ENCODE results near the gene GREM1.

GREM1 gene

GRCh38 chr15:32736701-32737061 is 18.9 kb downstream of the GREM1 start:
- H3K27ac Mint-ChIP-seq: no peak overlapping the region
- peaks cover 3% of the 10 kb centered on the region for H3K9me3 Mint-ChIP-seq
- no peaks in the 10 kb centered on the region for H3K36me3 Mint-ChIP-seq
- H3K4me3 Mint-ChIP-seq: no peak overlapping the region
- no peak for DNase-seq (ENCODE audit: low spot score in 2 of 2)
- ATAC-seq: no peak
- no peaks in the 10 kb centered on the region for H3K4me1 Mint-ChIP-seq

- Mint-ChIP-seq H3K27ac (no peak overlapping the region), H3K36me3 (no peaks in the 10 kb centered on the region), H3K4me1 (no peaks in the 10 kb centered on the region), H3K4me3 (no peak overlapping the region), H3K9me3 (peaks cover 3% of the 10 kb centered on the region)
- ATAC-seq (no peak), DNase-seq (ENCODE audit: low spot score in 2 of 2) (no peak)
Measured at GRCh38 chr15:32737304-32737703, 19.5 kb downstream of the GREM1 start.

GRCh38 chr15:32738666-32739065 is 20.9 kb downstream of the GREM1 start:
- H3K9me3 Mint-ChIP-seq: peaks cover 3% of the 10 kb centered on the region
- ATAC-seq: no peak
- no peaks in the 10 kb centered on the region for H3K36me3 Mint-ChIP-seq

GRCh38 chr15:32739522-32740063 is 21.8 kb downstream of the GREM1 start:
- Mint-ChIP-seq H3K9me3 (peaks cover 3% of the 10 kb centered on the region), H3K4me3 (no peak overlapping the region), H3K36me3 (no peaks in the 10 kb centered on the region), H3K27ac (no peak overlapping the region), H3K4me1 (no peaks in the 10 kb centered on the region)
- no peak for ATAC-seq
- no peak for DNase-seq (ENCODE audit: low spot score in 2 of 2)

More at GRCh38 chr15:32738666-32739065, 20.9 kb downstream of the GREM1 start:
- Mint-ChIP-seq H3K4me3 (no peak overlapping the region), H3K27ac (no peak overlapping the region), H3K4me1 (no peaks in the 10 kb centered on the region)
- no peak for DNase-seq (ENCODE audit: low spot score in 2 of 2)

- H3K36me3 Mint-ChIP-seq: no peaks in the 10 kb centered on the region
- H3K4me1 Mint-ChIP-seq: no peaks in the 10 kb centered on the region
- ATAC-seq (no peak), DNase-seq (ENCODE audit: low spot score in 2 of 2) (no peak)
- no peak overlapping the region for H3K4me3 Mint-ChIP-seq
- peaks cover 3% of the 10 kb centered on the region for H3K9me3 Mint-ChIP-seq
- no peak overlapping the region for H3K27ac Mint-ChIP-seq
Measured at GRCh38 chr15:32743411-32744140, 25.8 kb downstream of the GREM1 start.

- Mint-ChIP-seq H3K4me1 (no peaks in the 10 kb centered on the region), H3K4me3 (no peak overlapping the region), H3K9me3 (no peaks in the 10 kb centered on the region), H3K27ac (no peak overlapping the region), H3K36me3 (no peaks in the 10 kb centered on the region)
- DNase-seq (ENCODE audit: low spot score in 2 of 2): no peak
- no peak for ATAC-seq
Measured at GRCh38 chr15:32746116-32746857, 28.5 kb downstream of the GREM1 start.

GRCh38 chr15:32747921-32748342 is 30.1 kb downstream of the GREM1 start:
- Mint-ChIP-seq H3K27ac (no peak overlapping the region), H3K36me3 (no peaks in the 10 kb centered on the region), H3K4me3 (no peak overlapping the region), H3K4me1 (no peaks in the 10 kb centered on the region), H3K9me3 (no peaks in the 10 kb centered on the region)
- no peak for ATAC-seq
- no peak for DNase-seq (ENCODE audit: low spot score in 2 of 2)

- no peaks in the 10 kb centered on the region for H3K9me3 Mint-ChIP-seq
- DNase-seq (ENCODE audit: low spot score in 2 of 2): no peak
- ATAC-seq: no peak
- H3K4me3 Mint-ChIP-seq: no peak overlapping the region
- H3K27ac Mint-ChIP-seq: no peak overlapping the region
- H3K4me1 Mint-ChIP-seq: no peaks in the 10 kb centered on the region
- no peaks in the 10 kb centered on the region for H3K36me3 Mint-ChIP-seq
Measured at GRCh38 chr15:32750979-32751378, 33.2 kb downstream of the GREM1 start.

GRCh38 chr15:32757426-32757825 is 39.6 kb downstream of the GREM1 start:
- no peak for ATAC-seq
- no peaks in the 10 kb centered on the region for H3K36me3 Mint-ChIP-seq
- H3K4me1 Mint-ChIP-seq: no peaks in the 10 kb centered on the region
- DNase-seq (ENCODE audit: low spot score in 2 of 2): no peak
- H3K9me3 Mint-ChIP-seq: peaks cover 2% of the 10 kb centered on the region
- H3K4me3 Mint-ChIP-seq: no peak overlapping the region
- no peak overlapping the region for H3K27ac Mint-ChIP-seq

GRCh38 chr15:32763295-32763694 is 45.5 kb downstream of the GREM1 start:
- no peak overlapping the region for H3K27ac Mint-ChIP-seq
- H3K9me3 Mint-ChIP-seq: no peaks in the 10 kb centered on the region
- no peaks in the 10 kb centered on the region for H3K36me3 Mint-ChIP-seq
- ATAC-seq: no peak
- no peaks in the 10 kb centered on the region for H3K4me1 Mint-ChIP-seq
- no peak for DNase-seq (ENCODE audit: low spot score in 2 of 2)
- no peak overlapping the region for H3K4me3 Mint-ChIP-seq

GRCh38 chr15:32765236-32765635 is 47.4 kb downstream of the GREM1 start:
- Mint-ChIP-seq H3K9me3 (no peaks in the 10 kb centered on the region), H3K36me3 (no peaks in the 10 kb centered on the region), H3K4me1 (no peaks in the 10 kb centered on the region), H3K27ac (no peak overlapping the region), H3K4me3 (no peak overlapping the region)
- ATAC-seq (no peak), DNase-seq (ENCODE audit: low spot score in 2 of 2) (no peak)

- Mint-ChIP-seq H3K27ac (no peak overlapping the region), H3K36me3 (no peaks in the 10 kb centered on the region), H3K4me1 (no peaks in the 10 kb centered on the region), H3K4me3 (no peak overlapping the region), H3K9me3 (no peaks in the 10 kb centered on the region)
- no peak for ATAC-seq
- DNase-seq (ENCODE audit: low spot score in 2 of 2): no peak
Measured at GRCh38 chr15:32766101-32766500, 48.3 kb downstream of the GREM1 start.

- Mint-ChIP-seq H3K4me1 (no peaks in the 10 kb centered on the region), H3K27ac (no peak overlapping the region), H3K9me3 (no peaks in the 10 kb centered on the region), H3K36me3 (no peaks in the 10 kb centered on the region), H3K4me3 (no peak overlapping the region)
- ATAC-seq: no peak
- DNase-seq (ENCODE audit: low spot score in 2 of 2): no peak
Measured at GRCh38 chr15:32767236-32767635, 49.4 kb downstream of the GREM1 start.

GRCh38 chr15:32774022-32774421 is 56.2 kb downstream of the GREM1 start:
- no peak overlapping the region for H3K27ac Mint-ChIP-seq
- H3K9me3 Mint-ChIP-seq: no peaks in the 10 kb centered on the region
- H3K4me3 Mint-ChIP-seq: no peak overlapping the region
- no peak for ATAC-seq
- no peaks in the 10 kb centered on the region for H3K36me3 Mint-ChIP-seq
- no peaks in the 10 kb centered on the region for H3K4me1 Mint-ChIP-seq
- DNase-seq (ENCODE audit: low spot score in 2 of 2): no peak

- no peaks in the 10 kb centered on the region for H3K4me1 Mint-ChIP-seq
Measured at GRCh38 chr15:32775103-32775502, 57.3 kb downstream of the GREM1 start.

More at GRCh38 chr15:32775103-32775502, 57.3 kb downstream of the GREM1 start:
- no peak for DNase-seq (ENCODE audit: low spot score in 2 of 2)
- no peaks in the 10 kb centered on the region for H3K9me3 Mint-ChIP-seq
- no peak overlapping the region for H3K4me3 Mint-ChIP-seq
- no peak overlapping the region for H3K27ac Mint-ChIP-seq
- no peak for ATAC-seq
- no peaks in the 10 kb centered on the region for H3K36me3 Mint-ChIP-seq

Measured in stimulated activated effector memory CD8-positive, alpha-beta T cell treated with anti-CD3 and anti-CD28 coated beads, Interleukin-12 subunit alpha, Interleukin-12 subunit beta, amount 100 ng/mL, for 72 hours (primary cell).